WTC11 (cell line): ENCODE data around the gene TSEN54. TPM values are rescaled to one million over a fixed set of nuclear protein-coding genes. Genes with fewer than 3 reads are reported as not detected.

Experiments used
- ATAC-seq: fragments of 200-7000 bp; cut with Tn5 transposase; 2 replicates; pipeline ENCODE4 v1.10.0; 2021; ENCODE audit warnings: mild to moderate bottlenecking, moderate library complexity
- CTCF ChIA-PET: fragments of 300-600 bp; sonication (Branson Sonifier 250); formaldehyde crosslinking; loops from one replicate; lab custom pipeline; 2021; ENCODE audit warnings: antibody characterized with exemption; lab: Charles Lee
- POLR2A ChIA-PET: fragments of 350-600 bp; sonication (Branson Sonifier 250); formaldehyde crosslinking; loops from one replicate; lab custom pipeline; 2021; ENCODE audit warnings: antibody characterized with exemption; lab: Charles Lee
- DNase-seq: peaks from one replicate; pipeline ENCODE4 v3.0.0; 2021; ENCODE audit warnings: low spot score
- H3K27ac Mint-ChIP-seq: 2 replicates; pipeline ENCODE4 v1.8.0; 2021; ENCODE audit warnings: mixed read lengths
- H3K27me3 Mint-ChIP-seq: 2 replicates; pipeline ENCODE4 v1.8.0; 2021; ENCODE audit warnings: low read depth, mild to moderate bottlenecking, moderate library complexity, mixed read lengths
- H3K36me3 Mint-ChIP-seq: 2 replicates; pipeline ENCODE4 v1.8.0; 2021; ENCODE audit warnings: mixed read lengths
- H3K4me1 Mint-ChIP-seq: 2 replicates; pipeline ENCODE4 v1.8.0; 2022; ENCODE audit warnings: mixed read lengths
- H3K4me3 Mint-ChIP-seq: 2 replicates; pipeline ENCODE4 v1.8.0; 2021; ENCODE audit warnings: mild to moderate bottlenecking, moderate library complexity, mixed read lengths
- H3K9me3 Mint-ChIP-seq: 2 replicates; pipeline ENCODE4 v1.8.0; 2021; ENCODE audit warnings: mixed read lengths
- ATF1 ChIP-seq: sonication (generic); formaldehyde crosslinking; IDR thresholded peaks from 2 replicates; pipeline ENCODE4 v1.8.1; 2023; ENCODE audit warnings: mild to moderate bottlenecking, moderate library complexity, missing genetic modification reagents
- HMGA2 ChIP-seq: fragments of 250-450 bp; sonication (Bioruptor Pico); IDR thresholded peaks from 2 replicates; pipeline ENCODE4 v1.4.0; 2021; ENCODE audit warnings: mild to moderate bottlenecking, moderate library complexity
- KAT7 ChIP-seq: sonication (generic); formaldehyde crosslinking; IDR thresholded peaks from 2 replicates; pipeline ENCODE4 v1.8.1; 2023; ENCODE audit warnings: missing genetic modification reagents, mild to moderate bottlenecking, borderline replicate concordance
- MLX ChIP-seq: sonication (generic); formaldehyde crosslinking; IDR thresholded peaks from 2 replicates; pipeline ENCODE4 v1.8.1; 2023; ENCODE audit warnings: mild to moderate bottlenecking, missing genetic modification reagents, moderate library complexity
- NR3C1 ChIP-seq: sonication (generic); formaldehyde crosslinking; conservative IDR thresholded peaks from 2 replicates; pipeline ENCODE4 v1.8.1; 2023; ENCODE audit warnings: low read depth, mild to moderate bottlenecking, missing genetic modification reagents
- TCF7 ChIP-seq: sonication (generic); formaldehyde crosslinking; IDR thresholded peaks from 2 replicates; pipeline ENCODE4 v1.8.0; 2022; ENCODE audit warnings: mild to moderate bottlenecking, low read depth, missing genetic modification reagents, moderate library complexity
- USF1 ChIP-seq: sonication (generic); formaldehyde crosslinking; IDR thresholded peaks from 2 replicates; pipeline ENCODE4 v1.8.0; 2022; ENCODE audit warnings: mild to moderate bottlenecking, missing genetic modification reagents
- ZNF121 ChIP-seq: sonication (generic); formaldehyde crosslinking; IDR thresholded peaks from 2 replicates; pipeline ENCODE4 v1.8.0; 2023; ENCODE audit warnings: missing genetic modification reagents
- ZNF416 ChIP-seq: fragments of 250-450 bp; sonication (Bioruptor Pico); IDR thresholded peaks from 2 replicates; pipeline ENCODE4 v1.9.0; 2021; ENCODE audit warnings: mild to moderate bottlenecking, inconsistent platforms
- ZNF671 ChIP-seq: fragments of 250-450 bp; sonication (Bioruptor Pico); IDR thresholded peaks from 2 replicates; pipeline ENCODE4 v1.8.0; 2021; ENCODE audit warnings: mild to moderate bottlenecking
- total RNA-seq: library from RNA; stranded (reverse); gene quantifications from 3 replicates; pipeline ENCODE4 v1.2.3, GENCODE V29; 2021
- TF ChIP-seq, protein P1 (sequence below): sonication (generic); formaldehyde crosslinking; IDR thresholded peaks from 2 replicates; pipeline ENCODE4 v1.8.1; 2022; ENCODE audit warnings: mild to moderate bottlenecking, moderate library complexity, missing genetic modification reagents
- TF ChIP-seq, protein P2 (sequence below): fragments of 250-450 bp; sonication (Bioruptor Pico); IDR thresholded peaks from 2 replicates; pipeline ENCODE4 v2.1.2; 2022; ENCODE audit warnings: mild to moderate bottlenecking, moderate library complexity
- TF ChIP-seq, protein P3 (sequence below): sonication (generic); formaldehyde crosslinking; IDR thresholded peaks from 2 replicates; pipeline ENCODE4 v1.8.1; 2022; ENCODE audit warnings: low read depth, mild to moderate bottlenecking, moderate library complexity, missing genetic modification reagents, borderline replicate concordance
- TF ChIP-seq, protein P4 (sequence below): sonication (generic); formaldehyde crosslinking; IDR thresholded peaks from 2 replicates; pipeline ENCODE4 v1.8.0; 2023; ENCODE audit warnings: missing genetic modification reagents, mild to moderate bottlenecking, borderline replicate concordance

TSEN54 gene
- total RNA-seq, 1 experiment from 2014 or later = 53.4 TPM

DNA sequence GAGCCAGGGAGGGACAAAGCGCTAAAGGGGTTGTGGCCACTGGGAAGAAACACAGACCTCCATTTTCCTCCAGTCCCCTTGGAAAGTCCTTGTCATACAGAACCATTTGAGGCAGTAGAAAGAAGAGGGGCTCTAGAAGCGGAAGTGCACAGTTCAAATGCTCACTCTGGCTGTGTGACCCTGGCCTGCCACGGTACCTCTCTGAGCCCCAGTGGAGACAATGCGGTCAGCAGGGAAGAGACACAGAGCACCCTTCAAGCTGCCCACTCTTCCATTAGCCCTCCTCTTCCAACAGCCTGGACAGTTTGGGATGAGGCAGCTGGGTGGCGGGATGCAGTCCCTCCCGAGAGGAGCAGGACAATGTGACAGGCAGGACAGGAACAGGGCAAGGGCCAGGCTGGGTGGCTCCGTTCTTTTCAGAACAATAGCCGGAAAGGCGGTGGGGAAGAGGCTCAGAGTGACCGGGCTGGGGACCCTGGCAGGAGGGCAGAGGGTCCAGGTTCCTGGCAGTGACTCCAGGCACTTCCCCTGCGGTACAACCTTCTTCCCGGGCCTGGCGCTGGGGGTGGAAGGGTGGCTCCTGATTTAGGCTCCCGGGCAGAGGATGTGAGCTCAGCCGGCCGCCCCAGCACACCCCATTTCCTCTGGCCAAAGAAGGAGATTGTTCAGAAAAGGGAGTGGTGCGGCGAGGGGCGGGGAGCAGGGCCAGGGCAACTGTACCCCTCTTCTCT, 6.6 kb upstream of the TSEN54 start:
- H3K4me3 Mint-ChIP-seq = no peak overlapping the region
- ATAC-seq = no peak
- H3K9me3 Mint-ChIP-seq = no peaks in the 10 kb centered on the region
- ChIA-PET POLR2A (no interaction called here), CTCF (interaction anchor here (0.8 to 1.5 kb wide), 3 partner anchors 82 to 186 kb away, joined by 3 to 4 read pairs (median 4); no protein-coding TSS in a partner anchor)
- H3K4me1 Mint-ChIP-seq = peaks cover 9% of the 10 kb centered on the region; the same call in 1 of the 2 replicates
- peaks cover 8% of the 10 kb centered on the region; the same call in 1 of the 2 replicates for H3K36me3 Mint-ChIP-seq
- H3K27me3 Mint-ChIP-seq = no peaks in the 10 kb centered on the region
- H3K27ac Mint-ChIP-seq = peak overlapping the region; percentile 29; the same call in 1 of the 2 replicates
- no peak for DNase-seq
- TF ChIP-seq USF1 (CRISPR knock-in tag) = no peak
- no peak for TF ChIP-seq ZNF416 (CRISPR knock-in tag)
- TF ChIP-seq, protein P1, sequence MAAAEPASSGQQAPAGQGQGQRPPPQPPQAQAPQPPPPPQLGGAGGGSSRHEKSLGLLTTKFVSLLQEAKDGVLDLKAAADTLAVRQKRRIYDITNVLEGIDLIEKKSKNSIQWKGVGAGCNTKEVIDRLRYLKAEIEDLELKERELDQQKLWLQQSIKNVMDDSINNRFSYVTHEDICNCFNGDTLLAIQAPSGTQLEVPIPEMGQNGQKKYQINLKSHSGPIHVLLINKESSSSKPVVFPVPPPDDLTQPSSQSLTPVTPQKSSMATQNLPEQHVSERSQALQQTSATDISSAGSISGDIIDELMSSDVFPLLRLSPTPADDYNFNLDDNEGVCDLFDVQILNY = no peak
- TF ChIP-seq, all 79 proteins: peak for 0

GRCh38 chr17:75511270-75511609, 5.1 kb upstream of the TSEN54 start:
- Mint-ChIP-seq H3K4me1 (peaks cover 9% of the 10 kb centered on the region; the same call in 1 of the 2 replicates), H3K4me3 (no peak overlapping the region), H3K36me3 (peaks cover 5% of the 10 kb centered on the region; the same call in 1 of the 2 replicates), H3K27ac (no peak overlapping the region), H3K9me3 (no peaks in the 10 kb centered on the region), H3K27me3 (no peaks in the 10 kb centered on the region)
- TF ChIP-seq ATF1 (CRISPR knock-in tag) (no peak), NR3C1 (CRISPR knock-in tag) (no peak)
- ChIA-PET POLR2A (no interaction called here), CTCF (interaction anchor here (0.7 to 1.6 kb wide), 2 partner anchors 90 to 237 kb away, joined by 3 to 4 read pairs; no protein-coding TSS in a partner anchor)
- no peak for DNase-seq
- ATAC-seq = no peak

DNA sequence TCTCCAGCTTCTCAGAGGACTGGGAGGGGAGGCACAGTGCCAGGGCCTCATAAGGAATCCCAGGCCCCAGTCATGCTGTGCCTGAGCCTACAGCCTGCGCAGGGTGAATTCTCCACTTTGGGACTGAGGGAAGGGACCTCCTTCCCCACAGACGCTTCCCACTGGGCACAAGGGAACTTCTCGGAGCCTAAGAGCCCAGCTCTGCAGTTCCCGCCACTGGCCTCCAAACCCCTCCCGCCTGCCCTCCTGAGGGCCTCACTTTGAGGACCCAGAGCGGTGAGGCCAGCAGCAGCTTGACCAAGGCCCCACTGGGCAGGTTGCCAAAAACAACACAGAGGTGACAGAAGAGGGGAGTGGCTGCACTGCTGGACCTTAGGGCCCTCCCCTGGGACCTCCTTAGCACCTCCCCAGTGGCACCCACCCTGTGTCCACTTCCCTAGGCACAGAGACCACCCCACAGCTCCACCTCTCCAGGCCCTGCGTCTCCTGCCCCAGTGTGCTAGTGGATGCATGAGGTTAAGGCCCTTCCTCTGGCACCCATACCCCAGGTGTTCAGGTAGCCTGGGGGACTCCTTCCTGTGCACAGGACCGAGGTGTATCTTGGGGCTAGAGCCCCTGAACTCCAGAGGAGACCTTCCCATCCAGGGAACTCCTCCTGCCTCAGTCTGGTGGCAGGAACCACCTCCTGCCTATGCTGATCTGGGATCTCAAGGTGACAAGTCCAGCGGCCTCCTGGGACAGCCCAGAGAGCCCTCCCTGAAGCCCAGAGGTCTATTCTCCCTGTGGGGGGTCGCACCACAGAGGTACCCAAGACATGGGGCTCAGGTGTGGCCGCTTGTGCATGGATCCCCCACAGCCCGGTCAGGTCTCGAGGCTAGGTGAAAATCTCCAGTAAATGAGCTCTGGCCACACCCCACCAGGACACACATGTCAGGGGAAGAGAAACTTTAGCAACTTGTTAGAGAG, 4.4 kb upstream of the TSEN54 start:
- POLR2A ChIA-PET = interaction anchor here (0.7 kb wide), 1 partner anchor 367 kb away, joined by 4 read pairs; no protein-coding TSS in a partner anchor
- Mint-ChIP-seq H3K4me3 (no peak overlapping the region), H3K9me3 (no peaks in the 10 kb centered on the region), H3K4me1 (peaks cover 9% of the 10 kb centered on the region; the same call in 1 of the 2 replicates), H3K36me3 (peaks cover 5% of the 10 kb centered on the region; the same call in 1 of the 2 replicates), H3K27me3 (no peaks in the 10 kb centered on the region), H3K27ac (no peak overlapping the region)
- CTCF ChIA-PET = interaction anchor here (0.7 to 1.7 kb wide), 4 partner anchors 89 to 236 kb away, joined by 3 to 5 read pairs (median 4); partner anchors contain the start of gene SMIM5
- no peak for ATAC-seq
- no peak for DNase-seq
- TF ChIP-seq TCF7 (CRISPR knock-in tag) (no peak), KAT7 (CRISPR knock-in tag) (no peak), ATF1 (CRISPR knock-in tag) (no peak), MLX (CRISPR knock-in tag) (no peak), ZNF121 (no peak), HMGA2 (no peak), ZNF671 (no peak)
- TF ChIP-seq, protein P2, sequence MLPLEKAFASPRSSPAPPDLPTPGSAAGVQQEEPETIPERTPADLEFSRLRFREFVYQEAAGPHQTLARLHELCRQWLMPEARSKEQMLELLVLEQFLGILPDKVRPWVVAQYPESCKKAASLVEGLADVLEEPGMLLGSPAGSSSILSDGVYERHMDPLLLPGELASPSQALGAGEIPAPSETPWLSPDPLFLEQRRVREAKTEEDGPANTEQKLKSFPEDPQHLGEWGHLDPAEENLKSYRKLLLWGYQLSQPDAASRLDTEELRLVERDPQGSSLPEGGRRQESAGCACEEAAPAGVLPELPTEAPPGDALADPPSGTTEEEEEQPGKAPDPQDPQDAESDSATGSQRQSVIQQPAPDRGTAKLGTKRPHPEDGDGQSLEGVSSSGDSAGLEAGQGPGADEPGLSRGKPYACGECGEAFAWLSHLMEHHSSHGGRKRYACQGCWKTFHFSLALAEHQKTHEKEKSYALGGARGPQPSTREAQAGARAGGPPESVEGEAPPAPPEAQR (CRISPR knock-in tag) = no peak
- TF ChIP-seq, protein P3, sequence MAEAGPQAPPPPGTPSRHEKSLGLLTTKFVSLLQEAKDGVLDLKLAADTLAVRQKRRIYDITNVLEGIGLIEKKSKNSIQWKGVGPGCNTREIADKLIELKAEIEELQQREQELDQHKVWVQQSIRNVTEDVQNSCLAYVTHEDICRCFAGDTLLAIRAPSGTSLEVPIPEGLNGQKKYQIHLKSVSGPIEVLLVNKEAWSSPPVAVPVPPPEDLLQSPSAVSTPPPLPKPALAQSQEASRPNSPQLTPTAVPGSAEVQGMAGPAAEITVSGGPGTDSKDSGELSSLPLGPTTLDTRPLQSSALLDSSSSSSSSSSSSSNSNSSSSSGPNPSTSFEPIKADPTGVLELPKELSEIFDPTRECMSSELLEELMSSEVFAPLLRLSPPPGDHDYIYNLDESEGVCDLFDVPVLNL (CRISPR knock-in tag) = no peak
- TF ChIP-seq, protein P4, sequence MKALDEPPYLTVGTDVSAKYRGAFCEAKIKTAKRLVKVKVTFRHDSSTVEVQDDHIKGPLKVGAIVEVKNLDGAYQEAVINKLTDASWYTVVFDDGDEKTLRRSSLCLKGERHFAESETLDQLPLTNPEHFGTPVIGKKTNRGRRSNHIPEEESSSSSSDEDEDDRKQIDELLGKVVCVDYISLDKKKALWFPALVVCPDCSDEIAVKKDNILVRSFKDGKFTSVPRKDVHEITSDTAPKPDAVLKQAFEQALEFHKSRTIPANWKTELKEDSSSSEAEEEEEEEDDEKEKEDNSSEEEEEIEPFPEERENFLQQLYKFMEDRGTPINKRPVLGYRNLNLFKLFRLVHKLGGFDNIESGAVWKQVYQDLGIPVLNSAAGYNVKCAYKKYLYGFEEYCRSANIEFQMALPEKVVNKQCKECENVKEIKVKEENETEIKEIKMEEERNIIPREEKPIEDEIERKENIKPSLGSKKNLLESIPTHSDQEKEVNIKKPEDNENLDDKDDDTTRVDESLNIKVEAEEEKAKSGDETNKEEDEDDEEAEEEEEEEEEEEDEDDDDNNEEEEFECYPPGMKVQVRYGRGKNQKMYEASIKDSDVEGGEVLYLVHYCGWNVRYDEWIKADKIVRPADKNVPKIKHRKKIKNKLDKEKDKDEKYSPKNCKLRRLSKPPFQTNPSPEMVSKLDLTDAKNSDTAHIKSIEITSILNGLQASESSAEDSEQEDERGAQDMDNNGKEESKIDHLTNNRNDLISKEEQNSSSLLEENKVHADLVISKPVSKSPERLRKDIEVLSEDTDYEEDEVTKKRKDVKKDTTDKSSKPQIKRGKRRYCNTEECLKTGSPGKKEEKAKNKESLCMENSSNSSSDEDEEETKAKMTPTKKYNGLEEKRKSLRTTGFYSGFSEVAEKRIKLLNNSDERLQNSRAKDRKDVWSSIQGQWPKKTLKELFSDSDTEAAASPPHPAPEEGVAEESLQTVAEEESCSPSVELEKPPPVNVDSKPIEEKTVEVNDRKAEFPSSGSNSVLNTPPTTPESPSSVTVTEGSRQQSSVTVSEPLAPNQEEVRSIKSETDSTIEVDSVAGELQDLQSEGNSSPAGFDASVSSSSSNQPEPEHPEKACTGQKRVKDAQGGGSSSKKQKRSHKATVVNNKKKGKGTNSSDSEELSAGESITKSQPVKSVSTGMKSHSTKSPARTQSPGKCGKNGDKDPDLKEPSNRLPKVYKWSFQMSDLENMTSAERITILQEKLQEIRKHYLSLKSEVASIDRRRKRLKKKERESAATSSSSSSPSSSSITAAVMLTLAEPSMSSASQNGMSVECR (CRISPR knock-in tag) = no peak
